GM21717 (cell line): ENCODE measurements around the gene LCN9.
"Not testable (repeated sequence)": the region's sequence is repeated elsewhere in the genome, so short reads cannot be mapped to it uniquely, and the experiment has no call there.

Experiments used
- ATAC-seq: cut with Tn5 transposase; IDR thresholded peaks from one replicate; pipeline ENCODE4 v1.9.1; 2021; ENCODE audit warnings: mild to moderate bottlenecking, moderate library complexity; ENCODE audit not compliant: unreplicated experiment

LCN9 gene

GRCh38 chr9:135644631-135645218, 18.4 kb upstream of the LCN9 start:
- no peak for ATAC-seq

DNA sequence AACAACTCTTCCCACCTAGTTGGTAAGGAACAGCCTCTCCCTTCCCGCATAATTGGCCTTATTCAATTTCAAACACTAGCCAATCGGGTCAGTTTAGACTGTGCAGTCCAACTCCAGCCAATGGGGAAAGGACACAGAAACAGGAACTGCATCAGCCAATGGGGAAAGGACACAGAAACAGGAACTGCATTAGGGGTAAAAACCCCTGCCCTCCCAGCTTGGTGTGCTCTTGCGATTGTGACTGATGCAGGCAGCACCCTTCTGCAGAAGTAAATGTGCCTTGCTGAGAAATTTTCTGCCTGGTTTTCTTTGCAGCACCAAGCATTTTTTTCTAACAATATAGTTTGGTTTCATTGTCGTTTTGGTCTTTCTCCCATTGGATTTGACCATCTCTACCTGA, 15.2 kb upstream of the LCN9 start:
- ATAC-seq: no peak

DNA sequence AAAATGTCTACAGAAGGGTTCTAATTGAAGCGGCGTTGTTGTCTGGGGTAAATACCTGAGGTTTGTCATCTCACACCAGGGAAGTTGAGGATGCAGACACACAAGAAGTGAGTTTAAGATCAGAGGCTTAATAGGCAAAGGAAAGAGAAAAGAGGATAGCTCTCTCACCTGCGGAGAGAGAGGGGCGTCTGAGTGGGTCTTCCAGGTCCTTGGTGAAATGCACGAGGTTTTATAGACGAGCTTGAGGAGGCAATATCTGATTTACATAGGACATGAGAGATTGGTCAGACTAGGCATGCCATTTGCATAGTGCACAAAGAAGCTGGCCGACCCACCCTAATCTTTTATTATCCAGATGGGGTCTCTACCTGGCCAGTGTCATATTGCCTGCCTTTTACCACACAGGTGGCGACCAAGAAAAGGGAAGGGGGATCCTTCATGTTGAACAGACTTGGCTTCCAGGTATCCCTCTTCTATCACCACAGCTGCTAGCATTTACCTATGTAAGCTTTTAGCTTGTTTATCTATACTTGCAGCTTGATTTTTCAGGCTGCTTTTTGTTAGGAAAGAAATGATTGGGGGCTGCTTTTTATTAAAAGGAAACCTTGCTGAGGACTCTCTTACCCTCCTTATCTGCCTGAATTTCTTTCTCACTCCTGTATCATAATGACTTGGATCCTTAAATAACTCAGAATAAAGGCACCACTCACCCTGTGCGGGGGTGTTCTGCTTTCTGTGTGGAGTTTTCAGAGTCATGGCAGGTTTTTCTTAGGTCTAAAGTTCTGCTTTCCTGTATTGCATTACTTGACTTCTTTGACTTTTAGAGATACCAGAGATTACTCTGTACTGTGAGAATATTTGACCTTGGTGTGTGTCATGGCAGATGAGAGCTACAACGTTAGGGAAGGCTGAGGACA, 14.4 kb upstream of the LCN9 start:
- no peak for ATAC-seq

DNA sequence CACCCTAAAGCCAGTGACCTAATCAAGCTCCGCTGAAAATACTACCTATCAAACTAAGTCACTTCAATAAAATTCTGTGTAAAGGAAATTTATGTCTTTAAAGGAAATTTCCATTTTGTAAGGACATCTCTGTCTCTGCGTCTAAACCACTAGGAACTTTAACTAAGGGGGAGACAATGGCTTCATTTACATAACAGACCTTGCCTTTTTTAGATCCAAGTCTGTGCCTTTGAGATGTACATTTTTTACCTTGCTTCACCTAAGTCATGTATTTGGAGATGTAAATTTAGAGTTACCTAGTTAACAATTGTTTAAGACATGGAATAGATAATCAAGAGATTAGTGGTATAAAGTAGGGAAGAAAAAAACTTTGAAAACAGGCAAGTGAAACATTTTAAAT, 13.6 kb upstream of the LCN9 start:
- ATAC-seq: no peak

- no peak for ATAC-seq
Measured at GRCh38 chr9:135650408-135650807, 12.7 kb upstream of the LCN9 start.

DNA sequence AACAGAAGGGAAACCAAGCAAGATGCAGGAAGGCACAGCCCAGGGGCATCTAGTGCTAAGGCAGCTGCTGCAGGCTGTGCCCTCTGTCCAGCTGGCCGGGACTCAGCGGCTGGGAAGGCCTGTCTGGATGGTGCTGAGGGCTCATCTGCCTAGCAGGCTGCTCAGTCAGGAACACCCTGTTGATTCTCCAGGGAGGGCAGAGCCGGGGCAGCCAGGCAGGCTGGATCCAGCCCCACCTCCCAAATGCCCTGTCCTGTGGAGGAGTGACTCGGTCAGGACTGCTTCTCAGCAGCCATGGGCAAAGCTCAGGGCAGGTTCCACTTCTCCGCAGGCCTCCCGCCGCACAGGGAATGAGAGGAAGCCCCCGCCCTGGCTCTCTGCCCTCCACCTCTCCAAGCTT, 7.8 kb upstream of the LCN9 start:
- ATAC-seq: no peak

GRCh38 chr9:135657416-135657815, 5.7 kb upstream of the LCN9 start:
- no peak for ATAC-seq

DNA sequence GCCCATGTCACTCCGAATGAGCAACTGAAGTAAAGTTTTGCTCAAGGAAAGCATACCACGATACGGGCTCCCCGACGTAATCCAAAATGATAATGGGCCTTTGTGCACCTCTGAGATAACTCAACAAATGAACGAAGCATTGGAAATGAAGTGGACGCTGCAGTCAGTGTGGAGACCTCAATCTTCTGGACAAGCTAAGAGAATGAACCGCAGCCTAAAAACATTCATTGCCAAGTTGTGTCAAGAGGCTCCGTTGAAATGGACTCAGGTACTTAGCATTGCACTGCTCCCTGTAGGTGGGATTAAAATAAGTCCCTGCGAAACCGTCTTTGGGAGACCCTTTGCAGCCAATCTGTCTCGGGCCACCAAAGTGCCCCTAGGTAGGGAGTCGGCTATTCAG, 3.9 kb upstream of the LCN9 start:
- ATAC-seq: no peak

DNA sequence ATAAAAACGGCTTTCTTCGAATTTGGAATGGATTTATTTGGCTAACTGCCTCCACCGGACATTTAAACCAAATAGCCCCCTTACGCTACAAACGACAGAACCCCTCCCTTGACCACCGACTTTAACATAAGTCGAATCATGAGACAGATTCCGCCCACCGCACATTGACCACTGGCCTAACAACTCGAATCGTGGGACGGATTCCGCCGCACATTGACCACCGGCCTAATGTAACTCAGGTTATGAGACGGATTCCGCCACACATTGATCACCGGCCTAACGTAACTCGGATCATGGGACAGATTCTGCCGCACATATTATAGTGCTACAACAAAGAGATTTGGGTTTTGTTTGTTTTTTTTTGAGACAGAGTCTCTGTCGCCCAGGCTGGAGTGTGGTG, 2.7 kb upstream of the LCN9 start:
- no peak for ATAC-seq

- no peak for ATAC-seq
Measured at GRCh38 chr9:135661816-135662560, 1.1 kb upstream of the LCN9 start.

DNA sequence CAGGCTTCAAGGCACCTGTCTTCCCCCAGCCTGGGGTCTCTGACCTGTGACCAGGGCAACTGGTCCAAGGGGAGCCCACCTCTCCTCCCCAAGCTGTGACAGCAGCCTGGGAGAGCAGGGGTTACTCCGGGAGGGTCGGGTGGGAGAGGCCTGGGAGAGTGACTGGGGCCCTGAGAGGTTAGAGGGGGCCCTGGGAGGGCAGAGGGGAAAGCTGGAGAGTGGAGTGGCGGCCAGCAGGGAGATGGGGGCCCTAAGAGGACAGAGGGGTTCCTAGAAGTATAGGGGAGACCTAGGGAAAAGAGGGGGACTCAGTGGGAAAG, 302 bp downstream of the LCN9 start:
- no peak for ATAC-seq

DNA sequence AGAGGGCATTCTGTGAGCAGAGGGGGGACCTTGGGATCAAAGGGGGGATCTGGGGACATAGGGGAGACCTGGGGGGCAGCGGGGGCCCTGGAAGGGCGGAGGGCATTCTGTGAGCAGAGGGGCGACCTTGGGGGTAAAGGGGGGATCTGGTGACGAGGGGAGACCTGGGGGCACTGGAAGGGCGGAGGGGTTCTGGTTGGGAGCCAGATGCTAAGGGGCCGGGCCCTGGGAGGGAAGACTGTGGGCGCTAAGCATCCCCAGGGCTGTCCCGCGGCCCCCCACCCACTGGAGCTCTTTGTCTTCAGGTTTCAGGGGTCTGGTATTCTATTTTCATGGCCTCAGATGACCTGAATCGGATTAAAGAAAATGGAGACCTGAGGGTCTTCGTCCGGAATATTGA, 748 bp downstream of the LCN9 start:
- ATAC-seq: no peak

DNA sequence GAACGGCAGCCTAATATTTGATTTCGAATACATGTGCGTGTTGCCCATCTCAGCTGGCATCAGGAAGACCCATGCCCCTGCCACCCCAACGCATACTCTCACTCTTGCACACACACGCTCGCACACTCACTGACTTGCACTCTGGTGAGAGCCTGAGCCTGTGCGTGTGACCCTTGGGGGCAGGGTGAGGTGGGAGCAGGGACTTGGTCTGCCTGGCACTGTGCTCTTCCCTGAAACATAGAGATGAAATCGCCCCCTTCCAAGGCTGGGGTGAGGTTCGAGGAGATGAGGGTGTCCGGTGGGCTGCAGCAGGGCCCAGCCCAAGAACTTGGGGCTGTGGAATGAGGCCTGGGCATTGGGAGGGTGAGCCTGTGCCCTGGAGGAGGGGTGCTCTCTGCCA, 1.2 kb downstream of the LCN9 start:
- ATAC-seq: no peak

DNA sequence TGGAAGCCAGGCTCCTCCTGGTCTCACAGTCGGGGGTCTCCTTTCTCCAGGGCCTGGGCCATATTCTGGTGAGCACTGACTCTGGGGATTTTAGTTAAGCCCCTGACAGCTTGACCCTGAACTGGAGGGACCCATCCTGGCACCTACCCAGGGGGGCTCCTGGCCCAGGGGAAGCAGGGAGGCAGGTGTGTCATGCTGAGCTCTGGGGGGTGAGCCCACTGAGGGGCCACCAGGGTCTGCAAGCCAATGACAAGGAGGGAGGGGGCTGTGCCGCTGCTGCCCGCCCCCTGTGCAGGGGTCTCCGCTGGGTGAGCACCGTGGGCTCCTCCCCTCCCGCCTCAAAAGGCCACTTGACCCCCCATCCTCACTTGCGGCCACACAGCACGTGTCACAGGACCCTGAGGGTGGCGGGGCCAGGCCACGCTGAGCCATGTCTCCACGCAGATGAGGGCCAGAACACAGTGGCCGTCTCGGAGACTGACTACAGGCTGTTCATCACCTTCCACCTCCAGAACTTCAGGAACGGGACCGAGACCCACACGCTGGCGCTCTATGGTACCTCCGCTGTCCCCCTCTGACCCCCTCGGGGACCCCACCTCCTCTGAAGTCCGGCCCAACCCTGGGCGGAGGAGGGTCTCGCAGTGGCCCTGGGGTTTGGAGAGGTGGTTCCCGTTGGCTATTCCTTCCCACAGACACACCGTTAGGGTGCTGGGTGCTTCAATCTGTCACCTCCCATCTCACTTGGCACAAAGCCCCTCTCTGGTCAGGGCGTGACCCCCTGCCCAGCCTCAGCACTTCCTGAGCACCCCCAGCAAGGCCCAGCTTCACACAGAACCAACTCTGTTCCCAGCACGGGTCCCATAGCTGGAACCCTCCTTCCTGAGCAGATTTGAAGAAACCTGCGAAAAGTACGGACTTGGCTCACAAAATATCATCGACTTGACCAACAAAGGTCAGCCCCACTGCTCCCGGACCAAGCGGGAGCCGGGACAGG, 2.0 kb downstream of the LCN9 start:
- ATAC-seq: no peak

DNA sequence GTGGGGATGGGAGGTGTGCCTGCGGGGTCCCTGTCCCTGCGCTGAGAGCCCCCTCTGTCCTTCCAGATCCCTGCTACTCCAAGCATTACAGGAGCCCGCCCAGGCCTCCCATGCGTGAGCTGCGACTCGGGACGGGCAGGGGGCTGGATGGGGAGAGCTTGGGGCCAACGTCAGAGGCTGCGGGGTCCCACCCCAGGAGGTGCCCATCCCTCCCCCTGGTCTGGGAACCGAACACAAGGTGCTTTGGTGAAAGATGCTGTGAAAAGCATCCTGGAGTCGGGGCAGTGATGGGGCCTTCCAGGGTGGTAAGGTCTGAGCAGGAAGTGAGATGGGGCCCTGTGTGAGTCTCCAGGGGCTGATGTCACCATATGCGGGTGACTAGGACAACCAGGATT, 2.7 kb downstream of the LCN9 start:
- ATAC-seq: no peak

DNA sequence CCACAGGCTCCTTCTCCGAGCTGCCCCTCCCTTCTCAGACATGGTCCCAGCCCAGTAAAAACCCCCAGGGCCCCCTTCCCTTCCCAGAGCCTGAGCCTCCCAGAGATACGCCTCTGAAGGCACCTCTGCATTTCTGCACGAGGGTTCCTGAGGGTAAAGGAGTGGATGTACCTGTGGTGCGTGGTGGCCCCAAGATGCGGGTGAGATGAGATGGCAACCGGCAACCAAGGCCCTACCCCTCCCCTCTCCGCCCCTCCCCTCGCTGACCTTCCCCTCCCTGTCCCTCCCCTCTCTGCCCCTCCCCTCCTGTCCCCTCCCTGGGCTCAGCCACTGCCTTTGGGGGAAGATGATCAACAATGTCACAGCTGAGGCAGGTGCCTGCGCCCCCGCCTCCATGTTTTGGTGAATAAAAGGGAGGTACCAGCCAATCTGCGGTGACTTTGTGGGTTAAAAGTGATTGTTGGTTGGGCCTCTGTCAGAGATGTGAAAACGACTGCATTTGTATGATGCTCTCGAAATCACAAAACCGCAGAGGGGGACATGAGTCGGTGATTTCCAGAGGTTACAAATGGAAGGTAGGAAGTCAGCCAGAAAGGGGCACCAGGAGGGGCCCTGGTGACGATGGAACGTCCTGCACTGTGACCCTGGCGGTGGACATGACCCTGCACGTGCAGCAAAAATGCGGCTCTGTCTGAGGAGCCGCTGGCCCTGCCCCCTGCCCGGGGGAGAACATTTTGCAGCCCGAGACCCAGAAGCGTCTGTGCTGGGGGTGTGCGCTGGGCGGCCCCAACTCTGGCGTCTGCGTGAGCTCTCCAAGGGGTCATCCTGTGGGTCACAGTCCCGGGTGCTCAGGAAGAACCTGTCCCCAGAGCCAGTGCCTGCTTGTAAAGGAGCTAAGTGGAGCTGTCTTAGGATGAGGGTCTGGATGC, 3.7 kb downstream of the LCN9 start:
- no peak for ATAC-seq

DNA sequence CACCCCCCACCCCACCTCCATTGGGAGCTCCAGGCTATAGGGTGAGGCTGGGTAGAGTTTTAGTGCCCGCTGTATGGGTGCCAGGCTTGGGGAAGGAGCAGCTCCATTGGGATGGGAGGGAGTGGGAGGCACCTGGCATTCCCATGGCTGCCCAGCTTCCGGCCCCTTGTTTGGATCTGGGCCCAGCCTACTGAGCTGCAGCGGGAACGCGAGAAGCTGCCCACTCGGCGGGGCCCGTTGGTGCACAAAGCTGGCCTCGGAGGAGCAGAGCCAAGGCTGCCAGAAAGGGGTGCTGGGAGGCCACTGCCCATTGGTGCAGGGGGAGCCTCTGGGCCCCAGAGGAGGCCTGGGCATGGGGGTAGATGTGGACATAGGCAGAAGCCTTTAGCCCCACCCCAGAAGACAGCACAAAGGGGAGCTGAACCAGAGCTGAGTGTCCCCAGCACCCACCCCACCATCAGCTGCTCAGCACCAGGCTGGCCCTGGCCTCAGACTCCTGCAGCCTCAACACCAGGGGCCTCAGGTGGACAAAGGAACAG, 4.4 kb downstream of the LCN9 start:
- ATAC-seq: no peak

DNA sequence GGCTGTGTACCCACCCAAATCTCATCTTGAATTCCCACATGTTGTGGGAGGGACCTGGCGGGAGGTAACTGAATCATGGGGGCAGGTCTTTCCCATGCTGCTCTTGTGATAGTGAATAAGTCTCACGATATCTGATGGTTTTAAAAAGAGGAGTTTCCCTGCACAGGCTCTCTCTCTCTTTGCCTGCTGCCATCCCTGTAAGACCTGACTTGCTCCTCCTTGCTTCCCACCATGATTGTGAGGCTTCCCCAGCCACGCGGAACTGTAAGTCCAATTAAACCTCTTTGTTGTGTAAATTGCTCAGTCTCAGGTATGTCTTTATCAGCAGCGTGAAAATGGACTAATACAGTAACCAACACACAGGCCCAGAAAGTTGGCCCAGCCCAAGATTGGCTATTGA, 5.9 kb downstream of the LCN9 start:
- ATAC-seq: not testable (repeated sequence)

DNA sequence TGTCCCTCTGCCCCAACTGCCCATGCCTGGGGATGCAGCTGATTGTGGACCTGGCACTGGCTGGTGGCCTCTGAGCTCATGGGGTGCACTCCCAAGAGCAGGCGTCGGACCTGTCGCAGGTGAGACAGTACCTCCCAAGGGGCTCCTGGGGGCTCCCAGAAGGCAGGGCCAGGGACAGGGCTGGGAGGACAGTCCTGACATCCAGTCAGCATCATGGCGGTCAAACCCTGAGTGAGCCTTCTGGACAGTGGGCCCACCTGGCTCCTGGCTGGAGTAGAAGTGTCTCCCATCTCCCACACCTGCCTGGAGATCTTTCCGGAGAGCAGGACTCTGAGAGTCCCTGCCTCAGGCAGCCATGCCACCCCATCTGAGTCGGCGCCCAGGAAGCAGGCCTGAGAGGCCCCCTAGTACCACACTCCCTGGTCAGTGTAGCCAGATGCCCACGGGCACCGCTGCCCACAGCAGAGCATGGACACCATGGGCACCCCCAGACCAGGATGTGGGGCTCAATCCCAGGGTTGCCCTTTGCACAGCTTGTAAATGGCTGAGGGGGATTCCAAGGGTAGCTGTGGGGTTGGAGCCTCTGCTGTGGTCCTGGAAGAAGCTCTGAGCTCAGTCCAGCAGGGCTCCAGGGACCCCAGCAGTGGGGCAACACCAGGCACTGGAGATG, 6.6 kb downstream of the LCN9 start:
- ATAC-seq: no peak
